CD8-positive, alpha-beta memory T cell (primary cell): ENCODE results near the gene RSAD2. TPM values are rescaled to one million over a fixed set of nuclear protein-coding genes. Genes with fewer than 3 reads are reported as not detected.

ENCODE experiments used
- CTCF ChIA-PET: fragments of 350-600 bp; sonication (Branson Sonifier 250); formaldehyde crosslinking; loops from one replicate; lab custom pipeline; 2021; ENCODE audit warnings: antibody characterized with exemption; lab: Charles Lee
- POLR2A ChIA-PET: fragments of 350-600 bp; sonication (Branson Sonifier 250); formaldehyde crosslinking; loops from one replicate; lab custom pipeline; 2021; ENCODE audit warnings: antibody characterized with exemption; lab: Charles Lee
- DNase-seq, 5 donors: peaks; one replicate each; pipeline versions ENCODE4 v3.0.0 to v3.0.0-alpha.2; 2020 to 2022; ENCODE audit warnings: mixed read lengths in 1 of 5
- H3K27ac ChIP-seq: one replicate; pipeline ENCODE4 v1.7.0; 2013; ENCODE audit warnings: low read depth, mild to moderate bottlenecking, low read length, moderate library complexity
- H3K27me3 ChIP-seq: 2 replicates; pipeline ENCODE4 v1.7.0; 2013; ENCODE audit warnings: low read length, mild to moderate bottlenecking; ENCODE audit not compliant: insufficient read depth, poor library complexity, severe bottlenecking
- H3K36me3 ChIP-seq: 2 replicates; pipeline ENCODE4 v1.7.0; 2013; ENCODE audit warnings: mild to moderate bottlenecking, low read length, moderate library complexity; ENCODE audit not compliant: insufficient read depth
- H3K4me1 ChIP-seq: 2 replicates; pipeline ENCODE4 v1.7.0; 2013; ENCODE audit warnings: mild to moderate bottlenecking, low read length, moderate library complexity; ENCODE audit not compliant: insufficient read depth
- H3K4me3 ChIP-seq: 2 replicates; pipeline ENCODE4 v1.7.0; 2013; ENCODE audit warnings: mild to moderate bottlenecking, low read length
- H3K9me3 ChIP-seq: 2 replicates; pipeline ENCODE4 v1.7.0; 2013; ENCODE audit warnings: mild to moderate bottlenecking, low read length
- H3K27ac Mint-ChIP-seq, 8 donors: one replicate each; pipeline ENCODE4 v1.8.0; 2020 to 2021; ENCODE audit warnings: mixed read lengths in 8 of 8, mild to moderate bottlenecking in 6 of 8, inconsistent platforms in 3 of 8, moderate library complexity in 3 of 8
- H3K27me3 Mint-ChIP-seq, 2 donors: one replicate each; pipeline ENCODE4 v1.8.0; 2020 to 2021; ENCODE audit warnings: mixed read lengths in 2 of 2, mild to moderate bottlenecking in 1 of 2, moderate library complexity in 1 of 2
- H3K36me3 Mint-ChIP-seq, 3 donors: one replicate each; pipeline ENCODE4 v1.8.0; 2020 to 2021; ENCODE audit warnings: mixed read lengths in 3 of 3, inconsistent platforms in 1 of 3, mild to moderate bottlenecking in 1 of 3
- H3K4me1 Mint-ChIP-seq, 3 donors: one replicate each; pipeline ENCODE4 v1.8.0; 2020 to 2021; ENCODE audit warnings: mixed read lengths in 3 of 3, inconsistent platforms in 1 of 3, mild to moderate bottlenecking in 1 of 3
- H3K4me3 Mint-ChIP-seq, 7 donors: one replicate each; pipeline ENCODE4 v1.8.0; 2020 to 2021; ENCODE audit warnings: mixed read lengths in 7 of 7, mild to moderate bottlenecking in 6 of 7, moderate library complexity in 4 of 7, inconsistent platforms in 2 of 7
- H3K9me3 Mint-ChIP-seq, 5 donors: one replicate each; pipeline ENCODE4 v1.8.0; 2020 to 2022; ENCODE audit warnings: mixed read lengths in 5 of 5, mild to moderate bottlenecking in 3 of 5, moderate library complexity in 2 of 5, inconsistent platforms in 1 of 5
- polyA plus RNA-seq: library from polyadenylated mRNA; unstranded; fragments of 300-500 nt; fragmentation: Illumina TruSeq; gene quantifications from one replicate; pipeline ENCODE4 v1.2.3, GENCODE V29; 2021
- total RNA-seq, 2 experiments: library from RNA; stranded (reverse); gene quantifications; one replicate each; pipeline ENCODE4 v1.2.3, GENCODE V29; 2021

RSAD2 gene
- total and polyA plus RNA-seq, 3 experiments from 2014 or later, result 0.85 to 7.6 (median 1.00) TPM

DNA sequence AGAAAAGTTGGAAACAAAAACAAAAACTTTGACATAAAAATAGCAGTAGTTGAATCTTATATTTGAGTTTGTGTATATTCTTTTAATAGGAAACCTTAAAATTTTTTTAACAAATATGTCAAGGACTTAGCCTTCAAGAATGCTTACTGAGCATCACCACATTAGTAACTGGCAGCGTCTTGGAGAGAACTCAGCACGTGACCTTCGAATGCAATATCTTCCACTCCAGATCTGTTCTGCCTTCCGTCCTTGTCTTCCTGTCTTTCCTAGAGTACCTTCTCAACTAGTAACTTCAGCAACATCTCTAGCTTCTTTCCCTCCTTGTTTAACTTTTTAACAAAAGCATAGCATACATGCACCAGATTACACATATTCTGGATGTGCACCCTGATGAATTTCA is 972 bp downstream of the RSAD2 start:
- Histone ChIP-seq H3K27me3 (no peaks in the 10 kb centered on the region), H3K4me3 (peak overlapping the region; percentile 33), H3K36me3 (no peaks in the 10 kb centered on the region), H3K9me3 (no peaks in the 10 kb centered on the region), H3K4me1 (peaks cover 39% of the 10 kb centered on the region), H3K27ac (no peak overlapping the region)
- no peaks in the 10 kb centered on the region for H3K9me3 Mint-ChIP-seq
- ChIA-PET CTCF (interaction anchor here (1.2 to 2.8 kb wide), 4 partner anchors 10 to 38 kb away, joined by 4 to 24 read pairs (median 6); partner anchors contain the start of genes CMPK2 and RNF144A), POLR2A (interaction anchor here (2.2 kb wide), 1 partner anchor 13 kb away, joined by 19 read pairs; the partner anchor contains the start of gene CMPK2)
- peaks cover 2 to 7% (median 5%) of the 10 kb centered on the region in 3 donors for H3K36me3 Mint-ChIP-seq
- H3K27ac Mint-ChIP-seq, result peak overlapping the region in 6 of 8 donors; percentile 9 to 64 (median 41)
- H3K4me3 Mint-ChIP-seq, result peak overlapping the region; percentile 44 to 97 (median 88)
- no peak for DNase-seq
- peaks cover 44 to 53% (median 49%) of the 10 kb centered on the region in 3 donors for H3K4me1 Mint-ChIP-seq
- no peaks in the 10 kb centered on the region for H3K27me3 Mint-ChIP-seq

DNA sequence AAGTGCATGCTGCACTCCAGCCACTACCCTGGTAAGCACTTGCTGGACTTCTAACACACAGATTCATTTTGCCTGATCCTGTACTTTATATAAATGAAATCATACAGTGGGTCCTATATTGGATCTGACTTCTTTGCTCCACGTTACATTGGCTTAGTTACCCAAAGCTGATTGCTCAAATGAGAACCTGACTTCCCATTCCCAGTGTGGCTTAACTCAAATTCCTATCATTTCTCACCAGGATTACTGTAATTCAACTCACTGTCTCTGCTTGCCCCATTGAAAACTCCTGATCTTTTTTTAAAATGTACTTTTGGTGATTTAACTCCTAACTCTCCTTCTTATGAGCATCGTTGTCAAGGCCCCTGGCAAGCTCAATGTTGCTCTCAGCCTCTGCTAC is 1.4 kb downstream of the RSAD2 start:
- Histone ChIP-seq H3K36me3 (no peaks in the 10 kb centered on the region), H3K9me3 (no peaks in the 10 kb centered on the region), H3K4me3 (peak overlapping the region; percentile 33), H3K27ac (no peak overlapping the region), H3K4me1 (peaks cover 39% of the 10 kb centered on the region), H3K27me3 (no peaks in the 10 kb centered on the region)
- Mint-ChIP-seq H3K27me3 (no peaks in the 10 kb centered on the region), H3K27ac (peak overlapping the region in 7 of 8 donors; percentile 12 to 73 (median 33)), H3K4me3 (peak overlapping the region; percentile 55 to 97 (median 58)), H3K36me3 (peaks cover 2 to 8% (median 4%) of the 10 kb centered on the region in 3 donors), H3K9me3 (no peaks in the 10 kb centered on the region), H3K4me1 (peaks cover 44 to 53% (median 49%) of the 10 kb centered on the region in 3 donors)
- no peak for DNase-seq
- POLR2A ChIA-PET, result no interaction called here
- CTCF ChIA-PET, result interaction anchor here (1.2 to 2.8 kb wide), 3 partner anchors 10 to 31 kb away, joined by 4 to 24 read pairs (median 4); partner anchors contain the start of gene CMPK2

- Histone ChIP-seq H3K27me3 (no peaks in the 10 kb centered on the region), H3K9me3 (no peaks in the 10 kb centered on the region), H3K27ac (no peak overlapping the region), H3K4me1 (peaks cover 39% of the 10 kb centered on the region), H3K36me3 (no peaks in the 10 kb centered on the region), H3K4me3 (peak overlapping the region; percentile 1)
- H3K27ac Mint-ChIP-seq, result peak overlapping the region in 7 of 8 donors; percentile 31 to 92 (median 86)
- peak in 2 of 5 donors; percentile 14 to 46 for DNase-seq
- ChIA-PET CTCF (interaction anchor here (0.8 to 1.9 kb wide), 2 partner anchors 29 to 178 kb away, joined by 3 to 4 read pairs; no protein-coding TSS in a partner anchor), POLR2A (interaction anchor here (1.0 kb wide), 1 partner anchor 24 kb away, joined by 6 read pairs; no protein-coding TSS in a partner anchor)
- H3K4me3 Mint-ChIP-seq, result peak overlapping the region; percentile 39 to 84 (median 74)
- H3K36me3 Mint-ChIP-seq, result peaks cover 2 to 12% (median 7%) of the 10 kb centered on the region in 3 donors
- H3K4me1 Mint-ChIP-seq, result peaks cover 44 to 53% (median 49%) of the 10 kb centered on the region in 3 donors
- H3K9me3 Mint-ChIP-seq, result no peaks in the 10 kb centered on the region
- H3K27me3 Mint-ChIP-seq, result no peaks in the 10 kb centered on the region
These were observed 2.7 kb downstream of the RSAD2 start for GRCh38 chr2:6880200-6880733.

GRCh38 chr2:6881046-6881445 is 3.5 kb downstream of the RSAD2 start:
- Mint-ChIP-seq H3K27ac (peak overlapping the region in 5 of 8 donors; percentile 4 to 51 (median 29)), H3K9me3 (no peaks in the 10 kb centered on the region), H3K4me1 (peaks cover 44 to 53% (median 49%) of the 10 kb centered on the region in 3 donors), H3K36me3 (peaks cover 2 to 12% (median 7%) of the 10 kb centered on the region in 3 donors), H3K4me3 (peak overlapping the region in 2 of 7 donors; percentile 27 to 84), H3K27me3 (no peaks in the 10 kb centered on the region)
- peaks cover 39% of the 10 kb centered on the region for H3K4me1 ChIP-seq
- no peak overlapping the region for H3K4me3 ChIP-seq
- no peak overlapping the region for H3K27ac ChIP-seq
- H3K9me3 ChIP-seq, result no peaks in the 10 kb centered on the region
- H3K27me3 ChIP-seq, result no peaks in the 10 kb centered on the region
- no peaks in the 10 kb centered on the region for H3K36me3 ChIP-seq
- CTCF ChIA-PET, result no interaction called here
- POLR2A ChIA-PET, result no interaction called here
- no peak for DNase-seq

- H3K4me3 Mint-ChIP-seq, result no peak overlapping the region
These were observed 3.9 kb downstream of the RSAD2 start for GRCh38 chr2:6881516-6881915.

GRCh38 chr2:6883448-6884122 is 6.0 kb downstream of the RSAD2 start:
- POLR2A ChIA-PET, result no interaction called here
- Mint-ChIP-seq H3K4me3 (no peak overlapping the region), H3K27ac (no peak overlapping the region), H3K4me1 (peaks cover 27 to 31% (median 30%) of the 10 kb centered on the region in 3 donors), H3K36me3 (peaks cover 0 to 14% (median 7%) of the 10 kb centered on the region in 3 donors), H3K27me3 (no peaks in the 10 kb centered on the region), H3K9me3 (no peaks in the 10 kb centered on the region)
- Histone ChIP-seq H3K4me3 (no peak overlapping the region), H3K9me3 (no peaks in the 10 kb centered on the region), H3K4me1 (peaks cover 26% of the 10 kb centered on the region), H3K27me3 (no peaks in the 10 kb centered on the region), H3K36me3 (no peaks in the 10 kb centered on the region), H3K27ac (no peak overlapping the region)
- no peak for DNase-seq
- CTCF ChIA-PET, result no interaction called here

More at GRCh38 chr2:6881516-6881915, 3.9 kb downstream of the RSAD2 start:
- H3K27ac ChIP-seq, result no peak overlapping the region
- ChIA-PET POLR2A (no interaction called here), CTCF (no interaction called here)
- Mint-ChIP-seq H3K9me3 (no peaks in the 10 kb centered on the region), H3K27ac (peak overlapping the region in 1 of 8 donors; percentile 27), H3K4me1 (peaks cover 44 to 52% (median 49%) of the 10 kb centered on the region in 3 donors), H3K36me3 (peaks cover 2 to 12% (median 7%) of the 10 kb centered on the region in 3 donors), H3K27me3 (no peaks in the 10 kb centered on the region)
- H3K4me1 ChIP-seq, result peaks cover 39% of the 10 kb centered on the region
- no peak for DNase-seq
- H3K4me3 ChIP-seq, result no peak overlapping the region
- no peaks in the 10 kb centered on the region for H3K9me3 ChIP-seq
- H3K27me3 ChIP-seq, result no peaks in the 10 kb centered on the region
- no peaks in the 10 kb centered on the region for H3K36me3 ChIP-seq

GRCh38 chr2:6885551-6885950 is 8.0 kb downstream of the RSAD2 start:
- H3K27ac ChIP-seq, result peak overlapping the region; percentile 50
- ChIA-PET CTCF (interaction anchor here (1.0 kb wide), 1 partner anchor 11 kb away, joined by 3 read pairs; no protein-coding TSS in a partner anchor), POLR2A (no interaction called here)
- H3K9me3 Mint-ChIP-seq, result no peaks in the 10 kb centered on the region
- peaks cover 9% of the 10 kb centered on the region for H3K4me1 ChIP-seq
- no peak overlapping the region for H3K27ac Mint-ChIP-seq
- peaks cover 1 to 14% (median 7%) of the 10 kb centered on the region in 3 donors for H3K36me3 Mint-ChIP-seq
- H3K4me3 ChIP-seq, result no peak overlapping the region
- no peaks in the 10 kb centered on the region for H3K27me3 Mint-ChIP-seq
- no peaks in the 10 kb centered on the region for H3K36me3 ChIP-seq
- no peaks in the 10 kb centered on the region for H3K9me3 ChIP-seq
- H3K27me3 ChIP-seq, result no peaks in the 10 kb centered on the region
- no peak for DNase-seq
- no peak overlapping the region for H3K4me3 Mint-ChIP-seq
- peaks cover 10 to 11% (median 10%) of the 10 kb centered on the region in 3 donors for H3K4me1 Mint-ChIP-seq
